ENCODE measurements around the gene MEX3D. TPM values are rescaled to one million over a fixed set of nuclear protein-coding genes. Genes with fewer than 3 reads are reported as not detected.

MEX3D gene
- total RNA-seq, 1 donor from 2014 or later, result 21.4 TPM

GRCh38 chr19:1584500-1585242, 16.5 kb upstream of the MEX3D start:
- peaks cover 24 to 34% (median 33%) of the 10 kb centered on the region in 3 donors for H3K36me3 ChIP-seq (ENCODE audit: control insufficient read depth in 3 of 3, insufficient read depth in 3 of 3, low read length in 3 of 3)
- H3K27ac ChIP-seq (ENCODE audit: low read depth, low read length), result no peak overlapping the region
- H3K4me1 ChIP-seq (ENCODE audit: control insufficient read depth in 3 of 3, insufficient read depth in 3 of 3, low read length in 3 of 3), result peaks cover 0 to 18% (median 14%) of the 10 kb centered on the region in 3 donors
- H3K4me3 ChIP-seq (ENCODE audit: low read length in 3 of 3), result no peak overlapping the region
- no peaks in the 10 kb centered on the region for H3K9me3 ChIP-seq (ENCODE audit: control insufficient read depth in 3 of 3, low read length in 3 of 3)
- no peak overlapping the region for H3K9ac ChIP-seq (ENCODE audit: low read depth in 1 of 3, low read length in 3 of 3)
- no peaks in the 10 kb centered on the region for H3K27me3 ChIP-seq (ENCODE audit: control insufficient read depth in 3 of 3, insufficient read depth in 3 of 3, low read length in 3 of 3)

- Histone ChIP-seq H3K36me3 (ENCODE audit: control insufficient read depth in 3 of 3, insufficient read depth in 3 of 3, low read length in 3 of 3) (peaks cover 35 to 44% (median 44%) of the 10 kb centered on the region in 3 donors), H3K9ac (ENCODE audit: low read depth in 1 of 3, low read length in 3 of 3) (no peak overlapping the region), H3K27ac (ENCODE audit: low read depth, low read length) (no peak overlapping the region), H3K27me3 (ENCODE audit: control insufficient read depth in 3 of 3, insufficient read depth in 3 of 3, low read length in 3 of 3) (no peaks in the 10 kb centered on the region), H3K4me1 (ENCODE audit: control insufficient read depth in 3 of 3, insufficient read depth in 3 of 3, low read length in 3 of 3) (peaks cover 0 to 7% (median 2%) of the 10 kb centered on the region in 3 donors), H3K9me3 (ENCODE audit: control insufficient read depth in 3 of 3, low read length in 3 of 3) (no peaks in the 10 kb centered on the region), H3K4me3 (ENCODE audit: low read length in 3 of 3) (no peak overlapping the region)
Observed at GRCh38 chr19:1582201-1582600, 14.1 kb upstream of the MEX3D start.

- Histone ChIP-seq H3K27ac (ENCODE audit: low read depth, low read length) (no peak overlapping the region), H3K9me3 (ENCODE audit: control insufficient read depth in 3 of 3, low read length in 3 of 3) (no peaks in the 10 kb centered on the region), H3K4me3 (ENCODE audit: low read length in 3 of 3) (no peak overlapping the region), H3K9ac (ENCODE audit: low read depth in 1 of 3, low read length in 3 of 3) (no peak overlapping the region), H3K36me3 (ENCODE audit: control insufficient read depth in 3 of 3, insufficient read depth in 3 of 3, low read length in 3 of 3) (peaks cover 38 to 50% (median 44%) of the 10 kb centered on the region in 3 donors), H3K4me1 (ENCODE audit: control insufficient read depth in 3 of 3, insufficient read depth in 3 of 3, low read length in 3 of 3) (peaks cover 0 to 5% (median 1%) of the 10 kb centered on the region in 3 donors), H3K27me3 (ENCODE audit: control insufficient read depth in 3 of 3, insufficient read depth in 3 of 3, low read length in 3 of 3) (no peaks in the 10 kb centered on the region)
Observed at GRCh38 chr19:1580957-1581356, 12.8 kb upstream of the MEX3D start.

- no peaks in the 10 kb centered on the region for H3K27me3 ChIP-seq (ENCODE audit: control insufficient read depth in 3 of 3, insufficient read depth in 3 of 3, low read length in 3 of 3)
- H3K4me3 ChIP-seq (ENCODE audit: low read length in 3 of 3), result no peak overlapping the region
- no peak overlapping the region for H3K9ac ChIP-seq (ENCODE audit: low read depth in 1 of 3, low read length in 3 of 3)
- no peaks in the 10 kb centered on the region for H3K4me1 ChIP-seq (ENCODE audit: control insufficient read depth in 3 of 3, insufficient read depth in 3 of 3, low read length in 3 of 3)
- H3K36me3 ChIP-seq (ENCODE audit: control insufficient read depth in 3 of 3, insufficient read depth in 3 of 3, low read length in 3 of 3), result peaks cover 38 to 50% (median 44%) of the 10 kb centered on the region in 3 donors
- H3K27ac ChIP-seq (ENCODE audit: low read depth, low read length), result no peak overlapping the region
- H3K9me3 ChIP-seq (ENCODE audit: control insufficient read depth in 3 of 3, low read length in 3 of 3), result no peaks in the 10 kb centered on the region
Observed at GRCh38 chr19:1580382-1580781, 12.3 kb upstream of the MEX3D start.

DNA sequence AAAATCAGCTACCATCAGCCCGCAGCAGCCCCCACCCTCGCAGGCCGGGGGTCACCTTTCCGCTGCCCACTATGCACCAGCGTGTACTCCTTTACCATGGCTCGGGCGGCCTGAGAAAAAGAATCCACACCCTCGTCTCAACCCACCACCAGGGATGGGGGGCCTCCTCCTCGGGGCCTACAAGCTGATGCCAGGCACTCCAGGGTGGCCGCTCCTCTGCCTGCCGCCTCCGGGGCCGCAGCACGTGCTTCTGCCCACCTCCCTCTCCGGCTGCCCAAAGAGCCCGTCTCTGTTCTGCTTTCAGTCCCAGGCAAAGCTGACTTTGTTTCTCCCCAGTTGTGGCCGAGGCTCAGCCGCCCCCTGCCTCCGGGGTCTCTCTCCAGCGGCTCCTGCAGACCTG, 11.1 kb upstream of the MEX3D start:
- Histone ChIP-seq H3K27me3 (ENCODE audit: control insufficient read depth in 3 of 3, insufficient read depth in 3 of 3, low read length in 3 of 3) (no peaks in the 10 kb centered on the region), H3K36me3 (ENCODE audit: control insufficient read depth in 3 of 3, insufficient read depth in 3 of 3, low read length in 3 of 3) (peaks cover 38 to 45% (median 39%) of the 10 kb centered on the region in 3 donors), H3K4me3 (ENCODE audit: low read length in 3 of 3) (no peak overlapping the region), H3K9me3 (ENCODE audit: control insufficient read depth in 3 of 3, low read length in 3 of 3) (no peaks in the 10 kb centered on the region), H3K9ac (ENCODE audit: low read depth in 1 of 3, low read length in 3 of 3) (no peak overlapping the region), H3K27ac (ENCODE audit: low read depth, low read length) (no peak overlapping the region), H3K4me1 (ENCODE audit: control insufficient read depth in 3 of 3, insufficient read depth in 3 of 3, low read length in 3 of 3) (no peaks in the 10 kb centered on the region)

- Histone ChIP-seq H3K9me3 (ENCODE audit: control insufficient read depth in 3 of 3, low read length in 3 of 3) (no peaks in the 10 kb centered on the region), H3K4me3 (ENCODE audit: low read length in 3 of 3) (no peak overlapping the region), H3K27ac (ENCODE audit: low read depth, low read length) (no peak overlapping the region), H3K27me3 (ENCODE audit: control insufficient read depth in 3 of 3, insufficient read depth in 3 of 3, low read length in 3 of 3) (no peaks in the 10 kb centered on the region), H3K9ac (ENCODE audit: low read depth in 1 of 3, low read length in 3 of 3) (no peak overlapping the region), H3K4me1 (ENCODE audit: control insufficient read depth in 3 of 3, insufficient read depth in 3 of 3, low read length in 3 of 3) (no peaks in the 10 kb centered on the region), H3K36me3 (ENCODE audit: control insufficient read depth in 3 of 3, insufficient read depth in 3 of 3, low read length in 3 of 3) (peaks cover 36 to 41% (median 38%) of the 10 kb centered on the region in 3 donors)
Observed at GRCh38 chr19:1577929-1578618, 9.9 kb upstream of the MEX3D start.

DNA sequence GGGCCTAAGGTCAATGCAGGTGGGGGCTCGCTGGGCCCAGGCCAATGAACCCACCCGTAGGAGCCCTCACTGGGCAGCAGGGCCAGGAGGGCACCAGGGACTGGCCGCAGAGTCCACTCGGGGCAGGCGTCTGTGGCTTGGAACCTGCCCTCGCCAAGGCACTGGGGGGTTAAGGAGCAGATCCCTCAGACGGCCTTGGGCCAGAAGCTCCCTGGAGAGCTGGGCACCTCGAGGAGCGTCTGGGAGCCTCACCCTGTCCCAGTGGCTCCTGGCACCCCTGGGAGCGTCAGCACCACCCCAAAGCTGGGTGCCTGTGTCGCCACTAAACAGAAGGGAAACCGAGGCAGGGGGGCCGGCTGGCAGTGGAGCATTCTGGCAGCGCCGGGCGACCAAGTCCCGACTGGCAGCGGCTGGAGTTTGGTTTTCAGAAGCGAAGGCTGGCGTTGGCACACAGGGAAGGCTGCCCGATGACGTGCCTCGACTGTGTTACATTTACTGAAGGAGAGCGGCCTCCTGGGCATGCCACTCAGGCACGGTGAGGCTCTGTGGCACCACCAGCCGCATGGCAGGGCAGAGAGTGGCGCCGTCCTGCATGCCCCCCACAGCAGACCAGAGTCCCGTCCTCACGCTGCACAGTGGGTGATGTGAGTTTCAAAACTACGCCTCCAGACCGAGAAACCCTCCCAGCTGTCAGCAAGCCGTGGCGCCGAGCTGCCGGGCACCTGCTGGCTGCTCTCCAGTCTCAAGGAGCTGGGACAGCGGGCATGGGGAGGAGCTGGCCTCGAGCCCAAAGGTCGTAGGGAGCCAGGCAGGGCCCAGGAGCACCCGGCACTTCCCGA, 9.2 kb upstream of the MEX3D start:
- Histone ChIP-seq H3K4me1 (ENCODE audit: control insufficient read depth in 3 of 3, insufficient read depth in 3 of 3, low read length in 3 of 3) (no peaks in the 10 kb centered on the region), H3K36me3 (ENCODE audit: control insufficient read depth in 3 of 3, insufficient read depth in 3 of 3, low read length in 3 of 3) (peaks cover 31 to 36% (median 32%) of the 10 kb centered on the region in 3 donors), H3K9ac (ENCODE audit: low read depth in 1 of 3, low read length in 3 of 3) (no peak overlapping the region), H3K9me3 (ENCODE audit: control insufficient read depth in 3 of 3, low read length in 3 of 3) (no peaks in the 10 kb centered on the region), H3K27me3 (ENCODE audit: control insufficient read depth in 3 of 3, insufficient read depth in 3 of 3, low read length in 3 of 3) (peaks cover 0 to 3% (median 0%) of the 10 kb centered on the region in 3 donors), H3K4me3 (ENCODE audit: low read length in 3 of 3) (no peak overlapping the region), H3K27ac (ENCODE audit: low read depth, low read length) (no peak overlapping the region)

DNA sequence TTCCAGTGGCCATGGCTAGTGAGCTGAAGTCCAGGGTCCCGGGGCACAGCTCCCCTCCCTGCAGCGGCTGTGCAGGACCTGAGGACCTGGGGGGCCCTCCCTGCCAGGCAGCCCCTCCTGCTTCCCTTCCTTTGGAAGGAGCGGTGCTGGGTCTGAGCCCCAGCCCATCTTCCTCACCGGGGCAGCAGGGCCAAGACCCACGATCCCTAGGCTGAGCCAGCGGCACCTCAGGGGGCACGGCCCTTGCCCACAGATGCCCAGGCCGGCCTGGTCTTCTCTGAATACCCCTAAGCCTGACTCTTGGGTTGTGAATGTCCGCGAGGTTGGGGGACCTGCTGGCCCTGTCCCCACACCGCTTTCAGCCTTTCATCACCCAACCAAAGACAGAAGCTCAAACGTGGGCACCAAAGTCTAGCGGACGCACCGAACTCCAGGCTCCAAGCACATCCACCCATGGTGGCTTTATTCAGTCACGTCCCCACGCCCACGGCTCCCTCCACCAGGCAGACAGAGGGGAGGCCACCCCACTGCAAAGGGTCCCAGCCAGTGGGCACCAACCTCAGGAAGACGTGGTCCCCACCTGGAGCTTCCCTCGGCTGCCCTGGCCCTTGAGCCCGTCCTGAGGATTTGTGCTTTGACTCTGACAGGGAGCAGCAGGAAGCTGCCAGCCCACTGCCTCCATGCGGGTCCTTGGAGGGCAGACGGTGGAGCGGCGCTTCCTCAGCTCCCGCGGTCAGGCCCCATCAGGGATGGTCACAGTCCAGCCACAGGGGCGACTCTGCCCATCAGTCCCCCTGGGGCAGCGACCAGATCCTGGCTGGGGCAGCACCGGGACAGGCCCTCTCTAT, 8.3 kb upstream of the MEX3D start:
- H3K9ac ChIP-seq (ENCODE audit: low read depth in 1 of 3, low read length in 3 of 3), result no peak overlapping the region
- H3K27ac ChIP-seq (ENCODE audit: low read depth, low read length), result no peak overlapping the region
- no peaks in the 10 kb centered on the region for H3K4me1 ChIP-seq (ENCODE audit: control insufficient read depth in 3 of 3, insufficient read depth in 3 of 3, low read length in 3 of 3)
- H3K36me3 ChIP-seq (ENCODE audit: control insufficient read depth in 3 of 3, insufficient read depth in 3 of 3, low read length in 3 of 3), result peaks cover 25 to 32% (median 26%) of the 10 kb centered on the region in 3 donors
- no peaks in the 10 kb centered on the region for H3K9me3 ChIP-seq (ENCODE audit: control insufficient read depth in 3 of 3, low read length in 3 of 3)
- peaks cover 0 to 3% (median 0%) of the 10 kb centered on the region in 3 donors for H3K27me3 ChIP-seq (ENCODE audit: control insufficient read depth in 3 of 3, insufficient read depth in 3 of 3, low read length in 3 of 3)
- H3K4me3 ChIP-seq (ENCODE audit: low read length in 3 of 3), result no peak overlapping the region
